GM18502 (cell line): ENCODE data around the gene SEPTIN5.

Experiments
- ATAC-seq: cut with Tn5 transposase; IDR thresholded peaks from one replicate; pipeline ENCODE4 v1.9.1; 2021; ENCODE audit warnings: mild to moderate bottlenecking; ENCODE audit not compliant: unreplicated experiment, poor library complexity

SEPTIN5 gene

DNA sequence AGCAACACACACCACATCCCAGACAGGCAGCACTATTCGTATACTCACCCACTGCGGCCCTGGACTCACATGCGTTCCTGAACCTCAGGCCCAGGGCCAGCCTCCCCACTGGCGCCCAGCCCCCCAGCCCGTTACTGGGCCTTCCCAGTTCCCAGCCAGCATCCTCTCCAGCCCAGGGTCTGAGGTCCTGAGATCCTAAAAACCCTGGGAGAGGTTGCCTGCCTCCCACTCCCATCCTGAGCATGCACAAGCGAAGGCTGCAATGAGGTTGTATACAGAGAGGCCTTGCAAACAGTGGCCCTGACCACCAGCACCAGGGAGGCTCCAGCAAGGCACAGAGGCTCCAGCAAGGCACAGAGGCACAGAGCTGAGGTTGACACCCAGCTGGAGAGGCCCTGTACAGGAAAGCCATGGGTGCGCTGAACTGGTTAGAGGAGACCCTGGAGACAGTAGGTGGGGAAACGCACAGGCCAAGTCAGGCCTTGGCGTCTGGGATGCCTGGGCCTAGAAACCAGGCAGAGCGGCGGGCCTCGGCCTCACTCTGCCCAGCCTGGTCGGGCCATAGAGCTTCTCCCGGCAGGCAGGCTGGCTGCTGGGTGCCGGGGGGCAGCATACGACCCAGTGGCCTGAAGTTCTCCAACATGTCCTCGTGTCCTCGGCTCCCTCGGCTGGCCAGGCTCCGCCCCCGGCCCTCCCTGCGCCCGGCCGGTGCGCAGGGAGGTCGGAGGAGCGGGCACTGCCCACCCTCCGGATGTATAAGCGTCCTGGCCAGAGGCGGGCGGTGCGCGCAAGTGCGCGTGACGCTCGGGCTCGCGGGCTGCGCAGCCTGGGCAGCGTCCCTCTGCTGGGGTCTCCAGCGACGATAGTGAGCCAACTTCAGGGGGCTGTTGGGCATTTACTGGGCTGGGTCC is 43.9 kb downstream of the SEPTIN5 start:
- ATAC-seq, result no peak

DNA sequence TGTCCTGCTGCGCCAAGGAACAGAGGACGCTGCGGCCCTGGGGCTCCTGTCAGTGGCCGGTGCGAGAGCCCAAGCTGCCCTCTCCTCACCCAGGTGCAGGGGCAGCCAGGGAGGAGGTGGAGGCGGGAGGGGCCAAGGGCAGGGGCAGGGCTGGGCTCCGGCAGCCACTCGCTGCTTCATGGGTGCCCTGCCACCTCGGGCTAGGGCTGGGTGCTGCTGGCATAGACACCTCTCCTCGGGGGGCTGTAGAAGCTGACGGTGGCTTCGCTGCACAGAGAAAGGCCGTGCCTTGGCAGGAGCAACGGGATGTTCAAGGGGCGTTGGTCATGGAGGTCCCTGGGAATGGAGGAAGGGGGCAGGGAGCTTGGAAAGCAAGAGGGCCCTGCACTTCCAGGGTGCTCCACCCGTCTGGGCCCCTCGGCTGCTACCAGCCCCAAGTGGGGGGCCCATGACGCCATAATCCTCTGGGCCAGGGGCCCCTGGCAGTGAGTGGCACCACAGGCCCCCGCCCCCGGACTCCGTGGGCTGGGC is 44.7 kb downstream of the SEPTIN5 start:
- no peak for ATAC-seq

GRCh38 chr22:19759427-19760057 is 45.2 kb downstream of the SEPTIN5 start:
- ATAC-seq, result no peak

- ATAC-seq, result no peak
Measured at GRCh38 chr22:19760058-19760950, 46.0 kb downstream of the SEPTIN5 start, which contains the start of gene TBX1. TSS of gene TBX1 (plus strand) at chr22:19760778. CDS start at chr22:19760844, 66 bp downstream.

- ATAC-seq, result no peak
Measured at GRCh38 chr22:19760951-19761724, 46.8 kb downstream of the SEPTIN5 start.

DNA sequence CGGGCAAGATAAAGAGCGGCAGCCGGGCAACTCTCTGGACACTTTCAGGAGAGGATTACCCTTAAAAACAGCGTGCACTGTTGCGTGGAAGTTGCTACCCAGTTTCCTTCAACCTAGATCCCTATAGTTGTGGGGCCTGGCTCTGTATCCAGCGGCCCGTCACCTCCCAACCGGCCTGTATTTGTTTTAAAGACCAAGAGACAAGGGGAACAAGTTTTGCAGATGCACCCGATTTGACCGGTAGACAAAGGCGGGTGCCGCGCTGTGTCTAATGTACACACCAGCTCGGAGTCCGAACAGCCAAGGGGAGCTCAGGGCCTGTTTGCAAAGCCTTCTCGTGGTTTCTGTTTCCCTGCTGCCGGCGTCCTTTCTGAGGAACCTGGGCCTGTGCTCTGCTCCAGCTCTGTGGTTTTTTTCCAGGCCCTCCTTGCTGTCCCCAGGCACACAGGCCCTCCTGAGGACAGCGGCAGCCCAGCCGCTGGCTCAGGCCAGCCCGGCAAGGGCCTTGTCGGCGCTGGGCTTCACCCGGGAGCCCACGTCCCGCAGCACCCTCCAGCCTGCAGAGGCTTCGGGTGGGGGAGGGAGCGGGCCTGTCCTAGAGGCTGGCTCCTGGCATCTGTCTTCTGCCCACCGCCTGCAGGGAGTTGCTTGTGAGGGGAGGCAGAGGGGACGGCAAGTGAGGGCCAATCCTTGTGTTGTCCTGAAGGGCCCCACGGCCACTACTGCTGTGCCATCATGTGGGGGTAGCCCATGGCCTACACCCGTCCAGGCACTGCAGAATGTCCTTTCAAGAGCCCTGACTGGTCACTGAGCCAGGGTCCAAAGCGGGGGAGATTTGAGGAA is 47.6 kb downstream of the SEPTIN5 start:
- no peak for ATAC-seq

- ATAC-seq, result no peak
Measured at GRCh38 chr22:19762568-19763457, 48.5 kb downstream of the SEPTIN5 start.

DNA sequence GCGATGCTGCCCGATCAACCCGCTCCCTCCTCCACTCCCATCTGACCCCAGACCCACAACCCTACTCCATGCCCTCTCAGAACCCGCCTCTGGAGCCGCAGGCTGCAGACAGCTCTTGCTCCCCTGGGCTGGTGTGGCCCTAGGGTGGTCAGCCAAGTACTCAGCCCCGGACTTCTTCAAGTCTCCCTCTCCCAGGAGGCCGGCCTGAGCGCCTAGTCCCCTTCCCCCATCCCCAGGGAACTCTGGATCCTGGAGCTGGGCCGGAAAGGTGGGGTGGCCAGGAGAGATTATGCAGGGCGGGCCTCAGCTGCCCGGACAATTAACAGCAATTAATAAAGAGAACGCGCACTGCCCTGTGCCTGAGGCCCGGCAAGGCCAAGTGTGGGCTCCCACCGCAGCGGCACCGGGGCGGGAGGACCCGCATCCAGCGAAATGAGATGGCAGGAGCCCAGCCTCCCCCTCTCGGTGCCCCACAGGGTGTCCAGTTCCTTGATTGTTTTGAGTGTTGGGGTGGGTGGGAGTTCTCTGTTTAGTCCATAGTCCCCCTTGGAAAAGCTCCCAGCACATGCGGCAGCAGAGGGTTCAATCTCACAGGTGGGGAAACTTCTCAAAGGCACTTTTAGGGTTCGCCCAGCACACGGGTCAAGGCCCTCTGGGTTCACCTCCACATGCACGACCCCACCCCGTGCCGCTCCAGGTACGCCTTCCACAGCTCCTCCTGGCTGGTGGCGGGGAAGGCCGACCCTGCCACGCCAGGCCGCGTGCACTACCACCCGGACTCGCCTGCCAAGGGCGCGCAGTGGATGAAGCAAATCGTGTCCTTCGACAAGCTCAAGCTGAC is 49.4 kb downstream of the SEPTIN5 start:
- ATAC-seq, result no peak

GRCh38 chr22:19764299-19764593 is 49.9 kb downstream of the SEPTIN5 start:
- ATAC-seq, result no peak

DNA sequence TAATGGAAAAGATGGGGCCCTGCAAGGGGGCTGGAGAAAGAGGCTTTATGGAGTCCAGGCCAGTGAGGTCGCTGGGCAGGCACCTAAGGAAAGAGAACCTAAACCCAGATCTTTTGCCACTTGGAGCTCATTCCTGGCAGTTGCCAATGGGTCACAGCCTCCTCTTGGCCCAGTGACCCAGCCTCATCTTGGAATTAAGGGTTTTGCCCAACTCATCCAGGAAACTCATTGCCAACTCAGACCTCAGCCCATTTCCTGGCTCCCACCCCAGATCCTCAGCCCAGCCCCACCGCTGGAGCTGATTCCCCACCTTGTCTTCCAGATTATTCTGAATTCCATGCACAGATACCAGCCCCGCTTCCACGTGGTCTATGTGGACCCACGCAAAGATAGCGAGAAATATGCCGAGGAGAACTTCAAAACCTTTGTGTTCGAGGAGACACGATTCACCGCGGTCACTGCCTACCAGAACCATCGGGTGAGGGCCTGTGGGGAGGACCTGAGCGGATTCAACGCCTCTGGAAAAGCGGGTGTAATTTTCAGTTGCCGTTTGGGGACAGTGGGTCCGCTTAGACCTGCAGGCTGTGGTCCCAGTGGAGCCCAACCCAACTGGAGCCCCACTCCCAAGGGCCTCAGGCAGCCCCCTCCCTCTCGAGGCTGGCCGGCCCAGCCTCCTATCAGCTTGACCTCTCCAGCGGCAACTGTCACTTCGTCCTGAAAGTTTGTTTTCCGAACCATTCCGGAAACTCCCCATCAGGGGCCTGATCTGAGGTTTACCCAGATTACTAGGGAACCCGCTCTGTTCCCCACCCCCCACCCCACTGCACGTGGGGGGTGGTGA is 50.6 kb downstream of the SEPTIN5 start:
- no peak for ATAC-seq

- ATAC-seq, result no peak
Measured at GRCh38 chr22:19765477-19766239, 51.4 kb downstream of the SEPTIN5 start.

- ATAC-seq, result no peak
Measured at GRCh38 chr22:19766240-19766510, 51.9 kb downstream of the SEPTIN5 start.

GRCh38 chr22:19766511-19767426 is 52.5 kb downstream of the SEPTIN5 start:
- no peak for ATAC-seq

GRCh38 chr22:19767427-19768341 is 53.4 kb downstream of the SEPTIN5 start:
- no peak for ATAC-seq
